Brain microvascular endothelial cell (primary cell): ENCODE results near the gene AATF.

Experiments
- DNase-seq: peaks from one replicate; pipeline ENCODE4 v3.0.0-alpha.2; 2020
- H3K27ac ChIP-seq: fragments of 250-450 bp; sonication (Bioruptor Pico); 2 replicates; pipeline ENCODE4 v1.5.1; 2020; ENCODE audit warnings: mild to moderate bottlenecking, moderate library complexity
- H3K27me3 ChIP-seq: fragments of 250-450 bp; sonication (Bioruptor Pico); replicated peaks from 2 replicates; pipeline ENCODE4 v1.5.1; 2020; ENCODE audit warnings: mild to moderate bottlenecking
- H3K36me3 ChIP-seq: fragments of 250-450 bp; sonication (Bioruptor Pico); replicated peaks from 2 replicates; pipeline ENCODE4 v1.5.1; 2020; ENCODE audit warnings: mild to moderate bottlenecking
- H3K4me3 ChIP-seq: 2 replicates; pipeline ENCODE4 v1.5.1; 2011; ENCODE audit warnings: low read depth, mild to moderate bottlenecking, control low read depth, low read length, moderate library complexity
- CTCF ChIP-seq: IDR thresholded peaks from 2 replicates; pipeline ENCODE4 v1.5.1; 2011; ENCODE audit warnings: low read depth, mild to moderate bottlenecking, moderate library complexity, low read length, control low read depth, inconsistent platforms; ENCODE audit errors: missing control alignments
- in situ Hi-C: cut with HindIII; loops from 2 replicates; pipeline ENCODE4 v1.10.0; 2017; ENCODE audit warnings: low sequenced_read_pairs, low pct_ligation_motif_present

The AATF gene

GRCh38 chr17:36977066-36977465 is 28.3 kb downstream of the AATF start:
- Histone ChIP-seq H3K27me3 (no peaks in the 10 kb centered on the region), H3K36me3 (no peaks in the 10 kb centered on the region), H3K4me3 (no peak overlapping the region), H3K27ac (no peak overlapping the region)
- no peak for DNase-seq
- TF ChIP-seq CTCF: no peak
- in situ Hi-C loops: no loop called here

- H3K27me3 ChIP-seq: no peaks in the 10 kb centered on the region
- TF ChIP-seq CTCF: no peak
- no peak overlapping the region for H3K27ac ChIP-seq
- H3K36me3 ChIP-seq: no peaks in the 10 kb centered on the region
- H3K4me3 ChIP-seq: no peak overlapping the region
- no peak for DNase-seq
- in situ Hi-C loops: no loop called here
Measured at GRCh38 chr17:36977568-36977967, 28.8 kb downstream of the AATF start.

GRCh38 chr17:36978810-36979564 is 30.2 kb downstream of the AATF start:
- DNase-seq: no peak
- TF ChIP-seq CTCF: no peak
- H3K4me3 ChIP-seq: no peak overlapping the region
- in situ Hi-C loops: no loop called here
- no peak overlapping the region for H3K27ac ChIP-seq
- no peaks in the 10 kb centered on the region for H3K27me3 ChIP-seq
- H3K36me3 ChIP-seq: no peaks in the 10 kb centered on the region

GRCh38 chr17:36979565-36979941 is 30.8 kb downstream of the AATF start:
- H3K36me3 ChIP-seq: no peaks in the 10 kb centered on the region
- in situ Hi-C loops: no loop called here
- TF ChIP-seq CTCF: no peak
- H3K4me3 ChIP-seq: no peak overlapping the region
- H3K27ac ChIP-seq: no peak overlapping the region
- no peaks in the 10 kb centered on the region for H3K27me3 ChIP-seq
- DNase-seq: no peak

- in situ Hi-C loops: no loop called here
- TF ChIP-seq CTCF: no peak
- Histone ChIP-seq H3K27ac (no peak overlapping the region), H3K36me3 (no peaks in the 10 kb centered on the region), H3K27me3 (no peaks in the 10 kb centered on the region), H3K4me3 (no peak overlapping the region)
- peak; percentile 5 for DNase-seq
Measured at GRCh38 chr17:36980280-36980761, 31.6 kb downstream of the AATF start.

GRCh38 chr17:36983618-36984017 is 34.9 kb downstream of the AATF start:
- in situ Hi-C loops: no loop called here

More at GRCh38 chr17:36983618-36984017, 34.9 kb downstream of the AATF start:
- peaks cover 2% of the 10 kb centered on the region for H3K36me3 ChIP-seq
- H3K27me3 ChIP-seq: no peaks in the 10 kb centered on the region
- DNase-seq: no peak
- no peak for TF ChIP-seq CTCF
- no peak overlapping the region for H3K4me3 ChIP-seq
- H3K27ac ChIP-seq: no peak overlapping the region
